GM18909 (cell line): ENCODE results near the gene GGT5.
"Not testable (repeated sequence)": the region's sequence is repeated elsewhere in the genome, so short reads cannot be mapped to it uniquely, and the experiment has no call there.

Source experiments
- ATAC-seq: cut with Tn5 transposase; IDR thresholded peaks from one replicate; pipeline ENCODE4 v1.9.1; 2021; ENCODE audit warnings: mild to moderate bottlenecking; ENCODE audit not compliant: unreplicated experiment, poor library complexity

GGT5 gene

GRCh38 chr22:24206460-24207263 is 38.2 kb downstream of the GGT5 start:
- not testable (repeated sequence) for ATAC-seq

- ATAC-seq, result no peak
Measured at GRCh38 chr22:24205438-24206195, 39.3 kb downstream of the GGT5 start.

GRCh38 chr22:24203856-24204255 is 41.0 kb downstream of the GGT5 start:
- not testable (repeated sequence) for ATAC-seq

GRCh38 chr22:24201681-24202614 is 42.9 kb downstream of the GGT5 start:
- ATAC-seq, result no peak

GRCh38 chr22:24200619-24201212 is 44.2 kb downstream of the GGT5 start:
- no peak for ATAC-seq

- ATAC-seq, result no peak
Measured at GRCh38 chr22:24198682-24199052, 46.2 kb downstream of the GGT5 start.

GRCh38 chr22:24191893-24192292 is 53.0 kb downstream of the GGT5 start:
- ATAC-seq, result no peak

- ATAC-seq, result no peak
Measured at GRCh38 chr22:24191381-24191841, 53.5 kb downstream of the GGT5 start.

GRCh38 chr22:24190596-24191208 is 54.2 kb downstream of the GGT5 start:
- ATAC-seq, result no peak

GRCh38 chr22:24190159-24190540 is 54.7 kb downstream of the GGT5 start:
- ATAC-seq, result no peak

- ATAC-seq, result peak; percentile 45
Measured at GRCh38 chr22:24189249-24190158, 55.4 kb downstream of the GGT5 start.

GRCh38 chr22:24188705-24189248 is 56.1 kb downstream of the GGT5 start:
- ATAC-seq, result no peak

- ATAC-seq, result no peak
Measured at GRCh38 chr22:24187731-24188644, 56.9 kb downstream of the GGT5 start.

- no peak for ATAC-seq
Measured at GRCh38 chr22:24186892-24187670, 57.8 kb downstream of the GGT5 start.

- ATAC-seq, result no peak
Measured at GRCh38 chr22:24186352-24186740, 58.5 kb downstream of the GGT5 start.

GRCh38 chr22:24185501-24186351 is 59.2 kb downstream of the GGT5 start:
- no peak for ATAC-seq
